HL-60 (cell line): ENCODE results near the gene PNKP.
A peak's percentile ranks its signal among the peaks of the same experiment; 100 is the strongest.

Source experiments
- DNase-seq, 2 experiments: peaks; one replicate each; pipeline ENCODE4 v3.0.0-alpha.2; 2010 to 2020; ENCODE audit warnings: low read depth in 1 of 2, low spot score in 1 of 2
- H3K27ac ChIP-seq: fragments of 250-450 bp; sonication (Bioruptor Pico); replicated peaks from 2 replicates; pipeline ENCODE4 v1.5.1; 2020; ENCODE audit warnings: mild to moderate bottlenecking, moderate library complexity
- H3K27me3 ChIP-seq: fragments of 250-450 bp; sonication (Bioruptor Pico); 2 replicates; pipeline ENCODE4 v1.5.1; 2021; ENCODE audit warnings: mild to moderate bottlenecking, moderate library complexity; ENCODE audit not compliant: insufficient read depth, poor library complexity, severe bottlenecking
- H3K4me3 ChIP-seq: replicated peaks from 2 replicates; pipeline ENCODE4 v1.5.1; 2011; ENCODE audit warnings: mild to moderate bottlenecking, control low read depth, low read length; ENCODE audit not compliant: insufficient read depth
- GABPA ChIP-seq: IDR thresholded peaks from 2 replicates; pipeline ENCODE4 v1.6.1; 2012; ENCODE audit warnings: low read depth
- POLR2AphosphoS5 ChIP-seq: IDR thresholded peaks from 2 replicates; pipeline ENCODE4 v1.6.1; 2012; ENCODE audit warnings: low read depth
- SPI1 ChIP-seq: IDR thresholded peaks from 2 replicates; pipeline ENCODE4 v1.6.1; 2012; ENCODE audit warnings: low read depth, mild to moderate bottlenecking, borderline replicate concordance
- TF ChIP-seq, protein P1 (sequence below): IDR thresholded peaks from one replicate; pipeline ENCODE4 v1.5.1; 2011; ENCODE audit warnings: low read length, control low read depth, inconsistent platforms; ENCODE audit not compliant: insufficient read depth
- TF ChIP-seq, protein P2 (sequence below): IDR thresholded peaks from 2 replicates; pipeline ENCODE4 v1.6.1; 2012; ENCODE audit warnings: low read depth; ENCODE audit not compliant: insufficient replicate concordance

Gene PNKP

DNA sequence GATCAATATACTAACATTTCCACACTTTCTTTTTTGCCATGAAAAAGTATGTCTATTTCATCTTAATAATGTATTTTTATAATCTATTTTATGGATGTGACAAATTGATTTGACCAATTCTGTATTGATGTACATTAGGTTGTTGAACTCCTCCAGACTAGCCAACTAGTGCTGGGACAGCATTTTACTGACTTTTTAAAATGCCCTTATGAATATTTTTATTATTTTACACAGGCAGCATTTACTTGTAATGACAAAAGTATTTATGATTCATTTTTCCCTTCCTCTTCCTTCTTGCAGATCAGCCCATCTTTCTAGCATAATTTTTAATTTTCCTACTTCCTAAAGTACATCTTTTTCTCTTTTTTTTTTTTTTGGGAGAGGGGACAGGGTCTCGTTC is 53.4 kb downstream of the PNKP start:
- TF ChIP-seq SPI1 (no peak), POLR2AphosphoS5 (no peak)
- TF ChIP-seq, protein P1, sequence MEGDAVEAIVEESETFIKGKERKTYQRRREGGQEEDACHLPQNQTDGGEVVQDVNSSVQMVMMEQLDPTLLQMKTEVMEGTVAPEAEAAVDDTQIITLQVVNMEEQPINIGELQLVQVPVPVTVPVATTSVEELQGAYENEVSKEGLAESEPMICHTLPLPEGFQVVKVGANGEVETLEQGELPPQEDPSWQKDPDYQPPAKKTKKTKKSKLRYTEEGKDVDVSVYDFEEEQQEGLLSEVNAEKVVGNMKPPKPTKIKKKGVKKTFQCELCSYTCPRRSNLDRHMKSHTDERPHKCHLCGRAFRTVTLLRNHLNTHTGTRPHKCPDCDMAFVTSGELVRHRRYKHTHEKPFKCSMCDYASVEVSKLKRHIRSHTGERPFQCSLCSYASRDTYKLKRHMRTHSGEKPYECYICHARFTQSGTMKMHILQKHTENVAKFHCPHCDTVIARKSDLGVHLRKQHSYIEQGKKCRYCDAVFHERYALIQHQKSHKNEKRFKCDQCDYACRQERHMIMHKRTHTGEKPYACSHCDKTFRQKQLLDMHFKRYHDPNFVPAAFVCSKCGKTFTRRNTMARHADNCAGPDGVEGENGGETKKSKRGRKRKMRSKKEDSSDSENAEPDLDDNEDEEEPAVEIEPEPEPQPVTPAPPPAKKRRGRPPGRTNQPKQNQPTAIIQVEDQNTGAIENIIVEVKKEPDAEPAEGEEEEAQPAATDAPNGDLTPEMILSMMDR = no peak
- TF ChIP-seq, protein P2, sequence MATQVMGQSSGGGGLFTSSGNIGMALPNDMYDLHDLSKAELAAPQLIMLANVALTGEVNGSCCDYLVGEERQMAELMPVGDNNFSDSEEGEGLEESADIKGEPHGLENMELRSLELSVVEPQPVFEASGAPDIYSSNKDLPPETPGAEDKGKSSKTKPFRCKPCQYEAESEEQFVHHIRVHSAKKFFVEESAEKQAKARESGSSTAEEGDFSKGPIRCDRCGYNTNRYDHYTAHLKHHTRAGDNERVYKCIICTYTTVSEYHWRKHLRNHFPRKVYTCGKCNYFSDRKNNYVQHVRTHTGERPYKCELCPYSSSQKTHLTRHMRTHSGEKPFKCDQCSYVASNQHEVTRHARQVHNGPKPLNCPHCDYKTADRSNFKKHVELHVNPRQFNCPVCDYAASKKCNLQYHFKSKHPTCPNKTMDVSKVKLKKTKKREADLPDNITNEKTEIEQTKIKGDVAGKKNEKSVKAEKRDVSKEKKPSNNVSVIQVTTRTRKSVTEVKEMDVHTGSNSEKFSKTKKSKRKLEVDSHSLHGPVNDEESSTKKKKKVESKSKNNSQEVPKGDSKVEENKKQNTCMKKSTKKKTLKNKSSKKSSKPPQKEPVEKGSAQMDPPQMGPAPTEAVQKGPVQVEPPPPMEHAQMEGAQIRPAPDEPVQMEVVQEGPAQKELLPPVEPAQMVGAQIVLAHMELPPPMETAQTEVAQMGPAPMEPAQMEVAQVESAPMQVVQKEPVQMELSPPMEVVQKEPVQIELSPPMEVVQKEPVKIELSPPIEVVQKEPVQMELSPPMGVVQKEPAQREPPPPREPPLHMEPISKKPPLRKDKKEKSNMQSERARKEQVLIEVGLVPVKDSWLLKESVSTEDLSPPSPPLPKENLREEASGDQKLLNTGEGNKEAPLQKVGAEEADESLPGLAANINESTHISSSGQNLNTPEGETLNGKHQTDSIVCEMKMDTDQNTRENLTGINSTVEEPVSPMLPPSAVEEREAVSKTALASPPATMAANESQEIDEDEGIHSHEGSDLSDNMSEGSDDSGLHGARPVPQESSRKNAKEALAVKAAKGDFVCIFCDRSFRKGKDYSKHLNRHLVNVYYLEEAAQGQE = no peak
- Histone ChIP-seq H3K4me3 (no peak overlapping the region; the same call in 1 of the 2 replicates), H3K27me3 (no peaks in the 10 kb centered on the region), H3K27ac (peak overlapping the region; percentile 95)
- DNase-seq = no peak

DNA sequence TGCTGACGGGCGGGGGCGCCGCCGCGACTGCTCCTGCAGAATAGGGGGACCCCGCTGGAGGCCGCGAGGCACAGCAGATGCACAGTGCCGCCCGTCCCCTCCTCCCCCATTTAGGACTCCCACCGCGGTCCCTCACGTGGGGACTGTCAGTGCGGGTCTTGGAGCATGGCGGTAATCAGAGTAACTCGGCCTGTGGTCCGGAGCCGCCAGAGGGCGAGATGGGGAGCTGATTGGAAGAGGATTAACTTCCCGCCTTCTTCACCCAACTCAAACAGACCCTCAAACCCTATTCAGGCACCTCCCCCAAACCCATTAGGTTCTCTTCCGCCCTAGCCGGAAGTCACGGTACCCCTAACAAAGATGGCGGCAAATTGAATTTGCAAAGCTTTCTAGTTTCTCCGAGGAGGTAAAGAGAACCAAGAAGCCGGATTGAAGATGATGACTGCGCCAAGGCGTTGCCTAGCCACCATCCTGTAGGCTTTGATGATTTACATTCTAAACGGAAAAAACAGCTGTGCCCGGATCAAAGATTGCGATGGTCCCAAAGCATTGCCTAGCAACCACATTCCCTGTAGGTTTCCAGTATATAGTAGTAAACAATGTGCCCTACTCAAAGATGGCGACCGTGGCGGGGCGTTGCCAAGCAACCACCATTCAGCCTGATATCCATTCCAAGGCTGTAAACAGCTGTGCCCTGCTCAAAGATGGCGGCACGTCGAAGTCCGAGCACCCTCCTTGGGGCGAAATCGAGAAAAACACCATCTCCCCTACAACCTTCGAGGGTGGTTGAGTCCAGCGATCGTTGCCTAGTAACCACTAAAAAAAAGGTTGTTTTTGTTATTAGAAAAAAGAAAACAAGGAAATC is 54.1 kb downstream of the PNKP start, which contains the start of gene FUZ:
Gene FUZ, minus strand, starts transcription at position 296 of the 865 bp plus-strand sequence. Its CDS starts 186 bp downstream, at position 110.
- H3K4me3 ChIP-seq = peak within 1 kb of the TSS; percentile 47
- TF ChIP-seq GABPA (peak; percentile 88), POLR2AphosphoS5 (peak; percentile 35; the same call in 1 of the 2 replicates), SPI1 (no peak; the same call in 1 of the 2 replicates)
- TF ChIP-seq, protein P1 = no peak
- TF ChIP-seq, protein P2 = no peak

DNA sequence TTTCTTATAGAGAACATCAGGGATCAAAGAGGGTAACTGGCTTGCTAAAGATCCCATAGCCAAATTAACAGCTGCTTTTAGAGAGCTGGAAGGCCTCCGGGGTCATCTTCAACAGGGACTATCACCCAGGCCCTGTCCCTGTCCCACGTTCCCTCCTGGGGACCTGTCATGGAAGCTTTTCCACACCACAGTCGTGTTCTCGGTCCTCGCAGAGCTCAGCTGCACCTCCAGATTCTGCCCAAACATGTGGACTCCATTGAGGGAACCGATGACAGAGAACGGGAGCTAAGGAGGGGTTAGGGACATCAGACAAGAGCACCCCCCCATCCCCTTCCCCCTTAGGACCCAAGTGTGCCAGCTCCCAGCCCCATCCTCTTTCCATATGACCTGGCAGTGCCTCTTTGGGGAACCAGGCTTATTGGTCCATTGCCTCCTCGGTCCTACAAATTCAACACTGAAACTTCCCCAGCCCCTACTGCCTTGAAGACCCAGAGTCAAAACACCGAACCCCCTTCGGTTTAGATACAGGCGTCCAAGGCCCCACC is 54.9 kb downstream of the PNKP start:
- Histone ChIP-seq H3K27me3 (no peaks in the 10 kb centered on the region), H3K4me3 (peak overlapping the region; percentile 47), H3K27ac (peak overlapping the region; percentile 95)
- TF ChIP-seq SPI1 (no peak), GABPA (no peak), POLR2AphosphoS5 (no peak)
- TF ChIP-seq, protein P2 = no peak
- TF ChIP-seq, protein P1 = no peak
- no peak for DNase-seq

More for the DNA sequence above, 54.1 kb downstream of the PNKP start, which contains the start of gene FUZ:
- peak; percentile 98 to 99 for DNase-seq
- Histone ChIP-seq H3K27me3 (no peaks in the 10 kb centered on the region), H3K27ac (peak within 1 kb of the TSS; percentile 95)
